ENCODE data around the gene VPS51.
A peak's percentile ranks its signal among the peaks of the same experiment; 100 is the strongest.
"Not testable (repeated sequence)": the region's sequence is repeated elsewhere in the genome, so short reads cannot be mapped to it uniquely, and the experiment has no call there.

The VPS51 gene

DNA sequence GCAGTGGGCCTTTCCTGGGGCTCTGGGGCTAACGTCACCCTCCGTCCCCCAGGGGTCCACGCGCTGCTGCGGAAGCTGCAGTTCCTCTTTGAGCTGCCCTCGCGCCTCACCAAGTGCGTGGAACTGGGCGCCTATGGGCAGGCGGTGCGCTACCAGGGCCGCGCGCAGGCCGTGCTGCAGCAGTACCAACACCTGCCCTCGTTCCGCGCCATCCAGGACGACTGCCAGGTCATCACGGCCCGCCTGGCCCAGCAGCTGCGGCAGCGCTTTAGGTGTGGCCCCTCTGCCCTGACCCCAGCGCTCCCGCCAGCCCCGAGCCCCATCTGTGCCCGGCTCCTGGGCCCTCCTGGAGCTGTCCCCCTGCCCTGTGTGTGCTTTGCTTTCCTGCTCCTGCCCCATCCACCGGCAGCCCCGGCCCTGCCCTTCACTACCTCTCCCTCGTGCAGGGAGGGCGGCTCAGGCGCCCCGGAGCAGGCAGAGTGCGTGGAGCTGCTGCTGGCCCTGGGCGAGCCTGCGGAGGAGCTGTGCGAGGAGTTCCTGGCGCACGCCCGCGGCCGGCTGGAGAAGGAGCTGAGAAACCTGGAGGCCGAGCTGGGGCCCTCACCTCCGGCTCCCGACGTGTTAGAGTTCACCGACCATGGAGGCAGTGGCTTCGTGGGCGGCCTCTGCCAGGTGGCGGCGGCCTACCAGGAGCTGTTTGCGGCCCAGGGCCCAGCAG lies 11.9 kb downstream of the VPS51 start:
- no peak for DNase-seq (ENCODE audit: low read depth in 2 of 2)

DNA sequence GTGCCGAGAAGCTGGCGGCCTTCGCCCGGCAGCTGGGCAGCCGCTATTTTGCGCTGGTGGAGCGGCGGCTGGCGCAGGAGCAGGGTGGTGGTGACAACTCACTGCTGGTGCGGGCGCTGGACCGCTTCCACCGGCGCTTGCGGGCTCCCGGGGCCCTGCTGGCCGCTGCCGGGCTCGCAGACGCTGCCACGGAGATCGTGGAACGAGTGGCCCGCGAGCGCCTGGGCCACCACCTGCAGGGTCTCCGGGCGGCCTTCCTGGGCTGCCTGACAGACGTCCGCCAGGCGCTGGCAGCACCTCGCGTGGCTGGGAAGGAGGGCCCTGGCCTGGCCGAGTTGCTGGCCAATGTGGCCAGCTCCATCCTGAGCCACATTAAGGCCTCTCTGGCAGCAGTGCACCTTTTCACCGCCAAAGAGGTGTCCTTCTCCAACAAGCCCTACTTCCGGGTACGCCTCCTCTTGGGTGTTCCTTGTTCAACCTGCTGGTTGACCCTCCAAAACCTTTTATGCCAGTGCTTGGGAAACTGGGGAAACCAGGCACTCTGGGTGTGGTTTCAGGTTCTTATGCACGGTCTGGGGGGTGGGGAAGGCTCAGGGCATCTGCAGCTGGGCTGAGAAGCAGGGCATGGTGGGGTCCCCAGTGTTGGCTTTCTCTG lies 12.6 kb downstream of the VPS51 start:
- DNase-seq (ENCODE audit: low read depth in 2 of 2), result no peak

DNA sequence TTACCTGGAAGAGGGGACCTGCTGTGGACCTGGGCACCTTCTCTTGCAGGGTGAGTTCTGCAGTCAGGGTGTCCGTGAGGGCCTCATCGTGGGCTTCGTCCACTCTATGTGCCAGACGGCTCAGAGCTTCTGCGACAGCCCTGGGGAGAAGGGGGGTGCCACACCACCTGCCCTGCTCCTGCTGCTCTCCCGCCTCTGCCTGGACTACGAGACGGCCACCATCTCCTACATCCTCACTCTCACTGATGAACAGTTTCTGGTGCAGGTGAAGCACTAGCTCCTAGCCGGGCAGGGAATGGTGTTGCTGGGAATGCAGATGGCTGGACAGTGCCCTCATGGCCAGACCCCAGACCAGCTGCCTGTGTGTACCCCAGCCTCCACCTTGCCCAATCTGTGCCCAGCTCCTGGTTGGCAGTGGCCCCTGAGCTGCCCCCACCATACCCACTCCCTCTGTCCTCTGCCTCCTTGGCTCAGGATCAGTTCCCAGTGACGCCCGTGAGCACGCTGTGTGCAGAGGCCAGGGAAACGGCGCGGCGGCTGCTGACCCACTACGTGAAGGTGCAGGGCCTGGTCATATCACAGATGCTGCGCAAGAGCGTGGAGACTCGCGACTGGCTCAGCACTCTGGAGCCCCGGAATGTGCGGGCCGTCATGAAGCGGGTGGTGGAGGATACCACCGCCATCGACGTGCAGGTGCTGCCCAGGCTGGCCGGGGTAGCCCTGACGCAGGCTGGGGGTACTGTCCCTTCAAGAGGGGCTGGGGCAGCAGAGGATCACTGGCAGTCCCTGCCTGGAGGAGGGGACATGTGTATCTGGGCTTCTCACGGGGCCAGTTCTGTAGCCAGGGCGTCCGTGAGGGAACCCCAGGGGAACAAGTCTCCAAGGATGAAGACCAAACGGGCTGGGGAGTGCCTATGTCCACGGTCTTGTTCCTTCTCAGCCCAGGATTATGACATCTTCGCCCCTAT lies 13.5 kb downstream of the VPS51 start:
- no peak for DNase-seq (ENCODE audit: low read depth in 2 of 2)

DNA sequence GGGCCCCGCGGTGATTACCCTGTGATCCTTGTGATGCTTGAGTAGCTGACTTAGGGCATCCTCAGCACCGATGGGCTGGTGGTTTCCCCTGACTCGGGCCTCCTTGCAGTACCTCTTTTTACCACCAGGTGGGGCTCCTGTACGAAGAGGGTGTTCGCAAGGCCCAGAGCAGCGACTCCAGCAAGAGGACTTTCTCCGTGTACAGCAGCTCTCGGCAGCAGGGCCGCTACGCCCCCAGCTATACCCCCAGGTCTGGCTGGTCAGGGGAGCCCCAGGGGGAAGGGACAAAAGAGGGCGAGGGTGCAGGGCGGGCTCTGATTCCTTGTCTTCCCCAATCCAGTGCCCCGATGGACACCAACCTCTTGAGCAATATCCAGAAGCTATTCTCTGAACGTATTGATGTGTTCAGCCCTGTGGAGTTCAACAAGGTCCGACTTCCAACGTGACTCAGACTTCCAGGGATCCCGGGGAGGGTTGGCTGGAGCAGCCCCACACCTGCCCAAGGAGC lies 14.4 kb downstream of the VPS51 start:
- DNase-seq (ENCODE audit: low read depth in 2 of 2), result peak; percentile 76 to 90

DNA sequence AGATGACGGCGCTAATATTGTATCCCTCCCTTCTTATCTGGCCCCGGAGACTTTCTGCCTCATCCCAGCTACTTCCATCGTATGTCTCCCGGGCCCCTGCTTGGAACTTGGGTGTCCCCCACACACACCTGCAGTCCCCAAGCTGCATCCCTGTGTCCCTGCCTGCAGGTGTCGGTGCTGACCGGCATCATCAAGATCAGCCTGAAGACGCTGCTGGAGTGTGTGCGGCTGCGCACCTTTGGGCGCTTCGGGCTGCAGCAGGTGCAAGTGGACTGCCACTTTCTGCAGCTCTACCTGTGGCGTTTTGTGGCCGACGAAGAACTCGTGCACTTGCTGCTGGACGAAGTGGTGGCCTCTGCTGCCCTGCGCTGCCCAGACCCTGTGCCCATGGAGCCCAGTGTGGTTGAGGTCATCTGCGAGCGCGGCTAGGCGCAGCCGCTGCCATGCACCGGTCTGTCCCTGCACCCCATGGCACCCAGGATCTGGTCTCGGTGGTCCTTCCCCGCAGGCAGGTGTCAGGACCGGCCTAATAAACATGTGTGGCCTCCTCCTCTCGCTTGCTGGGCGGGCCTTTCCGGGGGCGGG lies 15.2 kb downstream of the VPS51 start:
- no peak for DNase-seq (ENCODE audit: low read depth in 2 of 2)

DNA sequence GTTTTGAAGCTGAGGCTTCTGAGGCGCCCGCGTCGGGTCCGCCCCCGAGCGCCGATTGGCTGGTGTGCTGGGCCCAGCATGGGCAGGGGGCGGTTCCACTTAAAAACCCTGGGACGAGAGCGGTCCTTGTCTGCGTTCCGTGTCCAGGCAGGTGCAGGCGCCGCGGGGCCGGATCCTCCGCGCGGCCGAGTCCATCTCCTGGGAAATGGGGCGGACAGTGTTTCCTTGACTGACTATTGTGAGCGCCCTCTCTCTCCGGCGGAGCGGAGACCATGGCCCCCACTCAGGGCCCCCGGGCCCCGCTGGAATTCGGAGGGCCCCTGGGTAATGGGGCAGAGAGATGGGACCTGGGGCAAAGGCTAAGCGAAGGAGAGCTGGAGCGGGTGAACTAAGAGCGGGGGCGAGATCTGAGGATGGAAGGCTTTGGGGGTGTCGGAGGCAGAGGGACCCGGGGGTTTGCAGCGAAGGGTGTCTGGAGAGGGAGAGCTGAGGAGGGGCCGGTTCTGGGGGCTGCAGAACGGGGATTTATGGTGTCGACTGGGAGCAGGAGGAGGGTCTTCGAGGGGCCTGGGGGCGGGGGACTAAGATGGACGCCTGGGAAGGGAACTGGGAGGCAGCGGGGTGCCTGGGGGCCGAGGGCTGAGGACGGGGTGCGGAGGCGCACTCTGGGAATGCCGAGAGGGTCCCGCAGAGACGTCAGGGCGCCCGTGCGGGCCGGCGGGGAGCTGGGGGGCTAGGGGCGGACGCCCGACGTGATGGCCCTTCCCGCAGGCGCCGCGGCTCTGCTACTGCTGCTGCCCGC lies 15.9 kb downstream of the VPS51 start, which contains the start of gene TM7SF2:
Gene TM7SF2 (plus strand): TSS at position 129 of the 802 bp plus-strand sequence. CDS start 144 bp downstream, at position 273.
- DNase-seq (ENCODE audit: low read depth in 2 of 2), result peak; percentile 81 to 89

DNA sequence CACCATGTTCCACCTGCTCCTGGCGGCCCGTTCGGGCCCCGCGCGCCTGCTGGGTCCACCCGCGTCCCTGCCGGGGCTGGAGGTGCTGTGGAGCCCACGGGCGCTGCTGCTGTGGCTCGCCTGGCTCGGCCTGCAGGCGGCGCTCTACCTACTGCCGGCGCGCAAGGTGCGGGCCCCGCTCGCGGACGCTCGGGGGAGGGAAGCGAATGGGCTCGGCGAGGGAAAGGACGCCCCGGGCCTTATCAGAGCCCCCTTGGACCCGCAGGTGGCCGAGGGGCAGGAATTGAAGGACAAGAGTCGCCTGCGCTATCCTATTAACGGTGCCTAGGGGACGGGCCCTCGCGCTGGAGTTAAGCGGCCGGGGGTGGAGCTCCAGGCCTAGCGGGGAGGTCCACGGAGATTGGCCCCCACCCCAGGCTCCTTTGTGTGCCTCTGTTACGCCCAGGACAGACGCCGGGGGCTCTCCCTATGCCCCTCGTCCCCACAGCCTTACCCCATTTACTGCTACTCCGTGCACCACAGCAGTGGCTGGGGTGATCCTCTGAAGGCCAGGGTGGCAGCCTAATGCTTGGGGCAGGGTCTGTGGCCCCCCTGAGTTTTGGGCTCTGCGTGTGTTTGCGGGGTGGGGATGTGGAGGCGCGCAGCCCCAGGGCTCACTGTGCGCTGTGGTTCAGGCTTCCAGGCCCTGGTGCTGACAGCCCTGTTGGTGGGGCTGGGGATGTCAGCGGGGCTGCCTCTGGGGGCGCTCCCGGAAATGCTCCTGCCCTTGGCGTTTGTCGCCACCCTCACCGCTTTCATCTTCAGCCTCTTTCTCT lies 16.7 kb downstream of the VPS51 start:
- DNase-seq (ENCODE audit: low read depth in 2 of 2), result peak in 1 of 2 donors; percentile 48

DNA sequence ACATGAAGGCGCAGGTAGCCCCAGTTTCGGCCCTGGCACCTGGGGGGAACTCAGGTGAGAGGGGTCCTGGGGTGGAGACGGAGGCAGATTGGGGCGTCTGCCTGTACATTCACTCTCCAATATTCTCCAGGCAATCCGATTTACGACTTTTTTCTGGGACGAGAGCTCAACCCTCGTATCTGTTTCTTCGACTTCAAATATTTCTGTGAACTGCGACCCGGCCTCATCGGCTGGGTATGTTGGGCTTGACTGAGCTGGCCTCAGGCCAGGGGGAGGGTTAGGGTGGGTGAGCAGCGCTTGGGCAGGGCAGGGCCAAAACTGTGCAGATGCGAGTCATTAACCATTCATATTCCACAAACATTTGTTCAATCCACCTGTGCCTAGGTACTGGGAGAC lies 17.3 kb downstream of the VPS51 start:
- DNase-seq (ENCODE audit: low read depth in 2 of 2), result no peak

DNA sequence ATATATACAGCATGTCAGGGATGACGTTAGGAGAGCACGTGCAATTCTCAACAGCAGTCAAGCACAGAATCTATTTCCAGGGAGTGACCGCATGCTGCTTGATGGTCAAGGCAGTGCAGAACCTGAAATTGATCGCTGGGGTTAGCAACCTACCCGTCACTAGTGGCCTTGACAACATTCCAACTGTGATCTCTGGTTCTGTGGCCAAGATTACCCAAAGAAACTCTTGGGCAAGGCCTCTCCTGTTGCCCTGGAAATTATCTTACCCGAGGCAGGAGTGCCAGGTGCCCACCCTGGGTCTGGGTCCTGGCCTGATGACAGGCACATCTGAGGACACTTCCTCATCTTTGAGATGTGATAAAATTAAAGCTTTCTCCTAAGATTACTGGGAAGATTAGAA lies 17.8 kb downstream of the VPS51 start:
- DNase-seq (ENCODE audit: low read depth in 2 of 2), result no peak

DNA sequence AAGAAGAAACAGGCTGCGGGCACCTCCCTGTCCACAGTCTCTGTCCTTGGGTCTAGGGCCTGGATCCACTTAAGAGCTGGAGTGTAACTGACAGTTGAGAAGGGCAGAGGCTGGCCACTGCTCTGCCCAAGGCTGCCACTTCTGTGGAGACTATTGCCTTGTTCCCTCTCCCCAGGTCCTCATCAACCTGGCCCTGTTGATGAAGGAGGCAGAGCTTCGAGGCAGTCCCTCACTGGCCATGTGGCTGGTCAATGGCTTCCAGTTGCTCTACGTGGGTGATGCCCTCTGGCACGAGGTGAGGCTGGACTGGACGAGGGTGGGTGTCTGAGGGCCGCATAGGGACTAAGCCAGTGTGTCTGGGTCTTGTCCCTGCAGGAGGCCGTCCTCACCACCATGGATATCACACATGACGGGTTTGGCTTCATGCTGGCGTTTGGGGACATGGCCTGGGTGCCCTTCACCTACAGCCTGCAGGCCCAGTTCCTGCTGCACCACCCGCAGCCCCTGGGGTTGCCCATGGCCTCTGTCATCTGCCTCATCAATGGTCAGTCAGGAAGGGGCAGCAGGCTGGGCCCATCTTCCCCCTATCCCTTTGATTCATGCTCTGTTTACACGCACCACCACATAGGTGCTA lies 18.6 kb downstream of the VPS51 start:
- no peak for DNase-seq (ENCODE audit: low read depth in 2 of 2)

DNA sequence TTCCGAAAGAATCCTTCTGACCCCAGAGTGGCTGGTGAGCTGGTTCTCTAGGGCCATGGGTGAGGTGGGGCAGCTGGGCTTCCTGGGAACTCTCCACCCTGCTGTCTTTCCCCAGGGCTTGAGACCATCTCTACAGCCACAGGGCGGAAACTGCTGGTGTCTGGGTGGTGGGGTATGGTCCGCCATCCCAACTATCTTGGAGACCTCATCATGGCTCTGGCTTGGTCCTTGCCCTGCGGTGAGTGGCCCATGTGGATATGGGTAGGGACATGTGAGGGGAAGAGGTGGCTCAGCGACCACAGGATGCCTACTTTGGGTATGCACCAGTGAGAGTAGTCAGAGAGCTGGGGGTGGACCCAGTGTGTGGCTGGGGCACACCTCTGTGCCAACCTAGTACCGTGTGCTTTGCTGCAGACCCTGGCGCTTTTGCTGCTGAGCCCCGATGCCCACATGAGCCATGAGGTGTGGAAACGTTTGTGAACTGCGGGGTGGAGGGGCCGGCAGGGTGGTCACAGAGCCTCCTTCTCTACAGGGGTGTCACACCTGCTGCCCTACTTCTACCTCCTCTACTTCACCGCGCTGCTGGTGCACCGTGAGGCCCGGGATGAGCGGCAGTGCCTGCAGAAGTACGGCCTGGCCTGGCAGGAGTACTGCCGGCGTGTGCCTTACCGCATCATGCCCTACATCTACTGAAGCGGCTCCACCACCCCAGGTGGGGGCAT lies 19.5 kb downstream of the VPS51 start:
- DNase-seq (ENCODE audit: low read depth in 2 of 2), result no peak

DNA sequence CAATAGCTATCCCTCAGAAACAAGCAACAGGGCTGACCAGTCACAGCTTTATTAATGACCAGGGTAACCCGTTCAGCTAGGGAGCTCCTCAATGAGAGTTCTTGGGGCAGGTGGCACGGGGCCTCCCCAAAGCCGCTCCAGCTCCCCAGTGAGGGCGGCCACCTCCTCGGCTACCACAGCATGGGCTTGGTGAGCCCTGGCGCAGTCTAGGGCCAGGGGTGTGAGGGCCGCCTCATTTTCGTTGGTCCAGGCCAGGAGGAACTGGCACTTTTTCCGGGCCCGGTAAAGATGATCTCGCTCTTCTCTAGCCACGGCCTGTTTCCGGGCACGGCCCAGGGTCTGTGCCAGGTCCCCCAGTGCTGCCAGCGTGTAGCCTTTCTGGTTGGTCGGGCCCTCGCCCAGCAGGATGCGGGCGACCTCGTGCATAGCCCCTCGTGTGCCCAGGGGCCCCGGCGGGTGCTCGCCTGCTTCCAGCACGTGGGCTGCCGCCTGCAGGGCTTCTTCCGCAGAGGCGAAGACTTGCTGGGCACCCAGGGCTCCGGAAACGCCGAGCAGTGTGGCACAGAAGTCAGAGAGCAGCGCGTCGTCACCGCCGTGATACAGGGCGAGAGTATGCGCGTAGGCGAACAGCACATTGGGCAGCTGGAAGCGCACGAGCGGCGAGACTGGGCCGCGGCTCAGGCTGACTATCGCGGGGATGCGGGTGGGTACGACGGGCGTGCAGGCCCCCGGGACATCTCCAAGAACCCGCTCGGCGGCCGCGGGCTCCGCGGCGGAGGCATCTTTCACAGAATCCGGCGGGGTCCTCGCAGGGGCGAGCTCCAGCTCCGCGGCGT lies 20.6 kb downstream of the VPS51 start:
- peak in 1 of 2 donors; percentile 47 for DNase-seq (ENCODE audit: low read depth in 2 of 2)

DNA sequence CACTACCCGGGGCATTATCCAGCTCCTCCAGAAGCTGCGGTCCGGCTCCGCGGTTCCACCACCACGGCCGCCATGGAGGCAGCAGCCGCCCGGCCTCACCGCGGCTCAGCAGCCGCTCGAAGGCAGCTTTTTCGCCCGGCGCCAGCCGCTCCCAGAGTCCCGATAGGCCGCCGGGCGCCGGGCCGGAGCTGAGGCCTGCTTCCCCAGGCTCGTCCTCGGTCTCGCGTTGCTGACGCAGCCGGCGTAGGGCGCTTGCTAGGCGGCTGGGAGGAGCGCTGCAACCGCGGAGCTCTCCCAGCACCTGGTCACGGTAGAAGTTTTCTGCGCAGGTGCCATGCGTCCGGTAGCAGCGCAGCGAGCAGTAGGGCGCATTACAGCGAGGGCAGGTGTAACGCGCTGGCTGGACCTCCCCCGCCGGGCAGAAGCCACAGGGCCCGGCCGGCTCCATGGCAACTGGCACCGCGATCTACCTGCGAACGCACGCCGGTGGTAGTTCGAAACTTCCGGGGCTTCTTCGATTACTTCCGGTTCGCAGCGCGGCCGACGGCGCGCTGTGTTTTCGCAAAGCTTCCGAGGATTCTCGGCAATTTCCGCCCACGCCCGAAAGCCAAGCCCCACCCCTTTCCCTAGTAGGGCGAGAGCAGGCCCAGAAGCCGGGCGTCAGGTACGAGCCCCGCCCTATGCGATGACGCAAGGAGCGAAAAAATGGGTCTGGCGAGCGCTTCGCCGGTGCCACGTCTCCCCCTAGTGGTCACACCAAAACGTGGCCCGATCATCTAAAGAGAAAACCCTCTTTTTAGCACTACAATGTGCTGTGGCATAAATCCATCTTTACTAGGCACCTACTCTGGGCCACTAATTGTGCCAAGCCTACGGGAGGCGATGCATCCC lies 21.4 kb downstream of the VPS51 start, which contains the start of gene ZNHIT2:
Gene ZNHIT2 (minus strand): TSS at position 496 of the 891 bp plus-strand sequence. CDS start 48 bp downstream, at position 448.
- peak; percentile 100 for DNase-seq (ENCODE audit: low read depth in 2 of 2)

DNA sequence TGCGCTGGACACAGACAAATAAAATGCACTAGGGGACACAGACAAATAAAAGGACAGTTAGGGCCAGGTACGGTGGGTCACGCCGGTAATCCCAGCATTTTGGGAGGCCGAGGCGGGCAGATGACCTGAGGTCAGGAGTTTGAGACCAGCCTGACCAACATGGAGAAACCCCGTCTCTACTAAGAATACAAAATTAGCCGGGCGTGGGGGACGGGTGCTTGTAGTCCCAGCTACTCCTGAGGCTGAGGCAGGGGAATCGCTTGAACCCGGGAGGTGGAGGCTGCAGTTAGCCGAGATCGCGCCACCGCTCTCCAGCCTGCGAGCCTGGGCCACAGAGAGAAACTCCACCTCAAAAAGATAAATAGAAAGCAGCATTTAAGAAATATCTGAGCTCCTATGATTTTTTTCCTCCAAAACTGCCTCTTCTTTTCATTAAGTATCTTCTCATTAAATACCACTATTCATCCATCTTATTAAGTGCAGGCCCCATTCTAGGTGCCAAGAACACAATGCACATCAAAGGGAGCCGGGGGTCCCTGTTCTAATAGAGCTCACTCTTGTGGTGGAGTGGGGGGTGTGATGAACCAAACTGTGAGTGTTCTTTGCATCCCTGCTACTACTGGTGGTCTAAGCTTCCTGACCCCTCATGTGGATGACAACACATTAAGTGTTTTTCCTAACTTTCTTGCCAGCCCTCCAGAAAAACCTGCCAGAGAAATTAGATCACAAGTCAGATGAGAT lies 22.3 kb downstream of the VPS51 start:
- DNase-seq (ENCODE audit: low read depth in 2 of 2), result no peak

DNA sequence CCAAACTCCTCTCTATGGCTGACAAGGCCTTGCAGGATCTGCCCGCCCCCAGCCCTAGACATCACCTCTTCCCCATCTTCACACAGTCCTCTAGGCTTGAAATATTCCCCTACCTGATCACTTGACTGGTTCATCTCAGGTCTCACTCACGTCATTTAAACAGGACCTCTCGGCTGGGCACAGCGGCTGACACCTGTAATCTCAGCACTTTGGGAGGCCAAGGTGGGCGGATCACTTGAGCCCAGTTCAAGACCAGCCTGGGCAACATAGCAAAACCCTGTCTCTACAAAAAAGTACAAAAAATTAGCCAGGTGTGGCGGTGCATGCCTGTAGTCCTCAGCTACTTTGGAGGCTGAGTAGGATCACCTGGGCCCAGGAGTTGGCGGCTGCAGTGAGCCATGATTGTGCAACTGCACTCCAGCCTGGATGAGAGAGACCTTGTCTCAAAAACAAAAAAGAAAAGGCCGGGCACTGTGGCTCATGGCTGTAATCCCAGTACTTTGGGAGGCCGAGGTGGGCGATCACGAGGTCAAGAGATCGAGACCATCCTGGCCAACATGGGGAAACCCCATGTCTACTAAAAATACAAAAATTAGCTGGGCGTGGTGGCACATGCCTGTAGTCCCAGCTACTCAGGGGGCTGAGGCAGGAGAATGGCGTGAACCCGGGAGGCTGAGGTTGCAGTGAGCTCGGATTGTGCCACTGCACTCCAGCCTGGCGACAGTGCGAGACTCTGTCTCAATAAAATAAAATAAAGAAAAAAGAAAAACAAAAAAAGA lies 23.1 kb downstream of the VPS51 start:
- DNase-seq (ENCODE audit: low read depth in 2 of 2), result not testable (repeated sequence)

Data from stimulated activated CD8-positive, alpha-beta memory T cell treated with anti-CD3 and anti-CD28 coated beads, Interleukin-15, amount 100 ng/mL, for 4 hours (primary cell).